Measurements from ENCODE around the gene ENO4. TPM values are rescaled to one million over a fixed set of nuclear protein-coding genes. Genes with fewer than 3 reads are reported as not detected.

The ENO4 gene
- 0.09 and 0.43 TPM in 2 replicates for total RNA-seq

GRCh38 chr10:116849248-116850057 lies at the start of gene ENO4:
TSS of gene ENO4 (plus strand) at chr10:116849499. CDS start at chr10:116849567, 68 bp downstream.

Other genes with a start within 250 kb of the ENO4 start
- not detected in 2 replicates for gene PNLIPRP2, start 228.5 kb upstream of the ENO4 start, total RNA-seq
- 11.7 and 12.1 TPM in 2 replicates for gene HSPA12A, start 106.9 kb upstream of the ENO4 start, total RNA-seq
- gene SHTN1, start 155.7 kb downstream of the ENO4 start, total RNA-seq = 0.92 and 1.00 TPM in 2 replicates